ENCODE data around the gene TNP2.

TNP2 gene

GRCh38 chr16:11268921-11269375 lies at the start of gene TNP2:
Gene TNP2, minus strand, starts transcription at chr16:11269325. Its CDS starts 63 bp downstream, at chr16:11269262.
- no peak for DNase-seq (ENCODE audit: low read depth in 2 of 2)

- no peak for DNase-seq (ENCODE audit: low read depth in 2 of 2)
Measured at GRCh38 chr16:11318817-11319216, 49.7 kb upstream of the TNP2 start.

- no peak for DNase-seq (ENCODE audit: low read depth in 2 of 2)
Measured at GRCh38 chr16:11316331-11317015, 47.3 kb upstream of the TNP2 start.

- no peak for DNase-seq (ENCODE audit: low read depth in 2 of 2)
Measured at GRCh38 chr16:11315510-11315909, 46.4 kb upstream of the TNP2 start.

GRCh38 chr16:11314309-11314894 lies 45.3 kb upstream of the TNP2 start:
- no peak for DNase-seq (ENCODE audit: low read depth in 2 of 2)

- DNase-seq (ENCODE audit: low read depth in 2 of 2): no peak
Measured at GRCh38 chr16:11313493-11314308, 44.6 kb upstream of the TNP2 start.

GRCh38 chr16:11312718-11313492 lies 43.8 kb upstream of the TNP2 start:
- no peak for DNase-seq (ENCODE audit: low read depth in 2 of 2)

GRCh38 chr16:11310997-11311561 lies 42.0 kb upstream of the TNP2 start:
- DNase-seq (ENCODE audit: low read depth in 2 of 2): peak in 1 of 2 donors; percentile 34

GRCh38 chr16:11310634-11310977 lies 41.5 kb upstream of the TNP2 start:
- DNase-seq (ENCODE audit: low read depth in 2 of 2): no peak

GRCh38 chr16:11309895-11310633 lies 40.9 kb upstream of the TNP2 start:
- DNase-seq (ENCODE audit: low read depth in 2 of 2): no peak

GRCh38 chr16:11308493-11309283 lies 39.6 kb upstream of the TNP2 start:
- no peak for DNase-seq (ENCODE audit: low read depth in 2 of 2)

GRCh38 chr16:11307639-11308492 lies 38.7 kb upstream of the TNP2 start:
- no peak for DNase-seq (ENCODE audit: low read depth in 2 of 2)

GRCh38 chr16:11306997-11307638 lies 38.0 kb upstream of the TNP2 start:
- no peak for DNase-seq (ENCODE audit: low read depth in 2 of 2)

GRCh38 chr16:11306381-11306780 lies 37.3 kb upstream of the TNP2 start:
- no peak for DNase-seq (ENCODE audit: low read depth in 2 of 2)

GRCh38 chr16:11303405-11304138 lies 34.4 kb upstream of the TNP2 start:
- no peak for DNase-seq (ENCODE audit: low read depth in 2 of 2)

GRCh38 chr16:11302977-11303376 lies 33.9 kb upstream of the TNP2 start:
- no peak for DNase-seq (ENCODE audit: low read depth in 2 of 2)

GRCh38 chr16:11301645-11302501 lies 32.7 kb upstream of the TNP2 start:
- no peak for DNase-seq (ENCODE audit: low read depth in 2 of 2)
